Ishikawa (cell line): ENCODE results near the gene PRDM8.

Experiments used
- EP300 ChIP-seq: IDR thresholded peaks from 2 replicates; pipeline ENCODE4 v1.6.1; 2012; ENCODE audit warnings: borderline replicate concordance
- FOXM1 ChIP-seq: IDR thresholded peaks from 2 replicates; pipeline ENCODE4 v1.6.1; 2012; ENCODE audit warnings: low read depth, borderline replicate concordance
- RAD21 ChIP-seq: IDR thresholded peaks from 2 replicates; pipeline ENCODE4 v1.6.1; 2012; ENCODE audit warnings: low read depth
- TCF12 ChIP-seq: IDR thresholded peaks from 2 replicates; pipeline ENCODE4 v1.6.1; 2012; ENCODE audit warnings: low read depth
- YY1 ChIP-seq: IDR thresholded peaks from 2 replicates; pipeline ENCODE4 v1.6.1; 2012; ENCODE audit warnings: low read depth
- TF ChIP-seq, protein P1 (sequence below): IDR thresholded peaks from 2 replicates; pipeline ENCODE4 v1.6.1; 2012; ENCODE audit warnings: low read depth, mild to moderate bottlenecking
- TF ChIP-seq, protein P2 (sequence below): IDR thresholded peaks from 2 replicates; pipeline ENCODE4 v1.6.1; 2012

DNA sequence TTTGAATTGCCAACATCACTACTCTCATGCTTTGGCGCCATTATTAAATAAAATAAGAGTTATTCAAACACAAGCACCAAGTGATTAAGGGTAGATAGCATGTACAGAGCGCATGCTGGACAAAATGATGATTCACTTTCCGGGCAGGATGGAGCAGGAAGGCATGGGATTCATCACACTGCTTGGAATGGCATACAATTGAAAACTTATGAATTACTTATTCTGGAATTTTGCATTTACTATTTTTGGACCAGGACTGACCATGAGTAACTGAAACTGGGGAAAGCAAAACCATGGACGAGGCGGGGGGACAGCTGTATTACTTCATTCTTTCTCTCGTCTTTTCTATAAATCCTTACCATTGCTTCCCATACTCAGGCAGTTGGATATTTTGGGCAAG lies 40.7 kb downstream of the PRDM8 start:
- TF ChIP-seq EP300 (no peak), TCF12 (no peak), RAD21 (no peak), YY1 (no peak), FOXM1 (no peak)
- TF ChIP-seq, protein P1, sequence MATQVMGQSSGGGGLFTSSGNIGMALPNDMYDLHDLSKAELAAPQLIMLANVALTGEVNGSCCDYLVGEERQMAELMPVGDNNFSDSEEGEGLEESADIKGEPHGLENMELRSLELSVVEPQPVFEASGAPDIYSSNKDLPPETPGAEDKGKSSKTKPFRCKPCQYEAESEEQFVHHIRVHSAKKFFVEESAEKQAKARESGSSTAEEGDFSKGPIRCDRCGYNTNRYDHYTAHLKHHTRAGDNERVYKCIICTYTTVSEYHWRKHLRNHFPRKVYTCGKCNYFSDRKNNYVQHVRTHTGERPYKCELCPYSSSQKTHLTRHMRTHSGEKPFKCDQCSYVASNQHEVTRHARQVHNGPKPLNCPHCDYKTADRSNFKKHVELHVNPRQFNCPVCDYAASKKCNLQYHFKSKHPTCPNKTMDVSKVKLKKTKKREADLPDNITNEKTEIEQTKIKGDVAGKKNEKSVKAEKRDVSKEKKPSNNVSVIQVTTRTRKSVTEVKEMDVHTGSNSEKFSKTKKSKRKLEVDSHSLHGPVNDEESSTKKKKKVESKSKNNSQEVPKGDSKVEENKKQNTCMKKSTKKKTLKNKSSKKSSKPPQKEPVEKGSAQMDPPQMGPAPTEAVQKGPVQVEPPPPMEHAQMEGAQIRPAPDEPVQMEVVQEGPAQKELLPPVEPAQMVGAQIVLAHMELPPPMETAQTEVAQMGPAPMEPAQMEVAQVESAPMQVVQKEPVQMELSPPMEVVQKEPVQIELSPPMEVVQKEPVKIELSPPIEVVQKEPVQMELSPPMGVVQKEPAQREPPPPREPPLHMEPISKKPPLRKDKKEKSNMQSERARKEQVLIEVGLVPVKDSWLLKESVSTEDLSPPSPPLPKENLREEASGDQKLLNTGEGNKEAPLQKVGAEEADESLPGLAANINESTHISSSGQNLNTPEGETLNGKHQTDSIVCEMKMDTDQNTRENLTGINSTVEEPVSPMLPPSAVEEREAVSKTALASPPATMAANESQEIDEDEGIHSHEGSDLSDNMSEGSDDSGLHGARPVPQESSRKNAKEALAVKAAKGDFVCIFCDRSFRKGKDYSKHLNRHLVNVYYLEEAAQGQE, result no peak
- TF ChIP-seq, protein P2, sequence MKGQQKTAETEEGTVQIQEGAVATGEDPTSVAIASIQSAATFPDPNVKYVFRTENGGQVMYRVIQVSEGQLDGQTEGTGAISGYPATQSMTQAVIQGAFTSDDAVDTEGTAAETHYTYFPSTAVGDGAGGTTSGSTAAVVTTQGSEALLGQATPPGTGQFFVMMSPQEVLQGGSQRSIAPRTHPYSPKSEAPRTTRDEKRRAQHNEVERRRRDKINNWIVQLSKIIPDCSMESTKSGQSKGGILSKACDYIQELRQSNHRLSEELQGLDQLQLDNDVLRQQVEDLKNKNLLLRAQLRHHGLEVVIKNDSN, result no peak
